OCI-LY1 (cell line): ENCODE measurements around the gene ABCA4.

ENCODE experiments used
- H2AFZ ChIP-seq: fragments of 200-600 bp; sonication (generic), shearing (Covaris generic); 2 replicates; pipeline ENCODE4 v1.6.0; 2014; ENCODE audit warnings: antibody characterized with exemption, mild to moderate bottlenecking, low read length
- H3F3A ChIP-seq: fragments of 200-600 bp; sonication (generic), shearing (Covaris generic); 2 replicates; pipeline ENCODE4 v1.6.0; 2014; ENCODE audit warnings: mild to moderate bottlenecking, antibody characterized with exemption, low read length, moderate library complexity; ENCODE audit not compliant: insufficient read depth
- H3K27ac ChIP-seq: fragments of 200-600 bp; sonication (generic); 2 replicates; pipeline ENCODE4 v1.5.1; 2014; ENCODE audit warnings: low read length, mixed run types, mild to moderate bottlenecking, low read depth; ENCODE audit not compliant: poor library complexity, severe bottlenecking
- H3K27me3 ChIP-seq: fragments of 200-600 bp; sonication (generic); 2 replicates; pipeline ENCODE4 v1.6.0; 2014; ENCODE audit warnings: antibody characterized with exemption, mild to moderate bottlenecking, low read length, moderate library complexity; ENCODE audit not compliant: insufficient read depth
- H3K36me3 ChIP-seq: fragments of 200-600 bp; sonication (generic); 2 replicates; pipeline ENCODE4 v1.6.1; 2014; ENCODE audit warnings: mild to moderate bottlenecking, antibody characterized with exemption, low read length, moderate library complexity, mixed read lengths; ENCODE audit not compliant: insufficient read depth
- H3K4me1 ChIP-seq: fragments of 200-600 bp; sonication (generic); 2 replicates; pipeline ENCODE4 v1.5.1; 2014; ENCODE audit warnings: mild to moderate bottlenecking, low read length, moderate library complexity; ENCODE audit not compliant: insufficient read depth, severe bottlenecking
- H3K4me2 ChIP-seq: fragments of 200-600 bp; sonication (generic), shearing (Covaris generic); 2 replicates; pipeline ENCODE4 v1.6.1; 2014; ENCODE audit warnings: low read length
- H3K4me3 ChIP-seq: fragments of 200-600 bp; sonication (generic); 2 replicates; pipeline ENCODE4 v1.5.1; 2014; ENCODE audit warnings: low read length, low read depth, mild to moderate bottlenecking, mixed read lengths; ENCODE audit not compliant: poor library complexity, severe bottlenecking
- H3K79me2 ChIP-seq: fragments of 200-600 bp; shearing (Covaris generic); 2 replicates; pipeline ENCODE4 v1.6.1; 2016; ENCODE audit warnings: mixed run types, low read length, mixed read lengths; ENCODE audit not compliant: insufficient read depth
- H3K9ac ChIP-seq: fragments of 200-600 bp; sonication (generic), shearing (Covaris generic); 2 replicates; pipeline ENCODE4 v1.6.1; 2014; ENCODE audit warnings: mild to moderate bottlenecking, low read length, mixed read lengths
- H3K9me2 ChIP-seq: fragments of 200-600 bp; sonication (generic), shearing (Covaris generic); 2 replicates; pipeline ENCODE4 v1.6.1; 2014; ENCODE audit warnings: low read depth, mild to moderate bottlenecking, low read length, mixed read lengths
- H3K9me3 ChIP-seq: fragments of 200-600 bp; shearing (Covaris generic); 2 replicates; pipeline ENCODE4 v1.6.1; 2014; ENCODE audit warnings: low read length, mixed read lengths
- H4K20me1 ChIP-seq: fragments of 200-600 bp; sonication (generic), shearing (Covaris generic); 2 replicates; pipeline ENCODE4 v1.6.0; 2016; ENCODE audit warnings: mild to moderate bottlenecking, low read length; ENCODE audit not compliant: insufficient read depth
- EZH2 ChIP-seq: fragments of 200-600 bp; sonication (generic), shearing (Covaris generic); IDR thresholded peaks from 2 replicates; pipeline ENCODE4 v1.8.0; 2017; ENCODE audit warnings: borderline replicate concordance, mixed run types, mild to moderate bottlenecking, antibody characterized with exemption, low read length, moderate library complexity, mixed read lengths
- TF ChIP-seq, protein P1 (sequence below): fragments of 200-600 bp; sonication (generic), shearing (Covaris generic); IDR thresholded peaks from 2 replicates; pipeline ENCODE4 v1.5.1; 2017; ENCODE audit warnings: mild to moderate bottlenecking, antibody characterized with exemption, low read length, moderate library complexity, mixed read lengths

Gene ABCA4

DNA sequence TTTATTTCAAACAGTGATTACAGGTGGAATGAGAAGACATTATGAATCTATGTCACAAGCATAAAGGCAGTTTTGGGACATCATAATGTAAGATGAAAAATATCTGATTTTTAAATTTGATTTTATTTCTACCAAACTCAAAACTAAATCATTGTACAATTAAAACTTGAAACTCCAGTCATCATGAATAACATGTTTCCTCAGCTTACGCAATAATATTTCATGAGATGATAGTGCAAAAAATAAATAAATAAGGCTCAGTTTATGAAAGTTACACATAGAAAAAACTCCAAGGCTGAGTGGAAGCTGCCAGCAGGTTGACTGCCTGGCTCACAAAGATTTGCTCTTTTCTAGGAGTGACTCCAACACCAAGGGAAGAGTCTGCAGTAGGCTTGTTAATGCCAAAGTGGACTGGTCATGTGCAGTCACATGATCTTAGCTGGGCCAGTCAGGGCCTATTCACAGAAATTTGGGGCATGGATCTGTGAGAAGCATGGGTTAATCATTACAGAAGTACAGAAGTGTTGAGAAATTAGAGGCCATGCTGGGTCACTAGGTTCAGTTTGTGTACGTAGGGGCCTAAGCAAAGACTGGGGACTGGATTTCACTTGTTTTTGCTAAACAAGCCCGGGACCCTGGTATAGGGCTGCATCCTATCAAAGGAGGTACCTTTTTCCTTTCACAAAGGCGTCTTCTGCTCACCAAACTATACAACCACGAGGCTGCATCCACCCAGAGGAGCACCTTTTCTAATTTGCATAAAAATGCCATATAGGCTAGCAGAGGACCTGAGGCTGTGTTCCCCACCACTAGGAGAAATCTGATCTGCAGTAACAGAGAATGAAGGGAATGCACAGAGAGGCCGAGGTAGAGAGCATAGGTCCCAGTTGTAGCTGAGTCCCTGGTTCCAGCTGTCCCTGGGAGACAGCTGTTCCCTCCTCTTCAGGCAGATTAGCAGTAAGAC is 4.9 kb upstream of the ABCA4 start:
- H3F3A ChIP-seq, result no peaks in the 10 kb centered on the region
- no peak overlapping the region for H3K27ac ChIP-seq
- no peaks in the 10 kb centered on the region for H3K79me2 ChIP-seq
- no peak overlapping the region for H2AFZ ChIP-seq
- no peaks in the 10 kb centered on the region for H3K36me3 ChIP-seq
- no peaks in the 10 kb centered on the region for H3K4me1 ChIP-seq
- no peaks in the 10 kb centered on the region for H3K27me3 ChIP-seq
- TF ChIP-seq EZH2, result no peak
- TF ChIP-seq, protein P1, sequence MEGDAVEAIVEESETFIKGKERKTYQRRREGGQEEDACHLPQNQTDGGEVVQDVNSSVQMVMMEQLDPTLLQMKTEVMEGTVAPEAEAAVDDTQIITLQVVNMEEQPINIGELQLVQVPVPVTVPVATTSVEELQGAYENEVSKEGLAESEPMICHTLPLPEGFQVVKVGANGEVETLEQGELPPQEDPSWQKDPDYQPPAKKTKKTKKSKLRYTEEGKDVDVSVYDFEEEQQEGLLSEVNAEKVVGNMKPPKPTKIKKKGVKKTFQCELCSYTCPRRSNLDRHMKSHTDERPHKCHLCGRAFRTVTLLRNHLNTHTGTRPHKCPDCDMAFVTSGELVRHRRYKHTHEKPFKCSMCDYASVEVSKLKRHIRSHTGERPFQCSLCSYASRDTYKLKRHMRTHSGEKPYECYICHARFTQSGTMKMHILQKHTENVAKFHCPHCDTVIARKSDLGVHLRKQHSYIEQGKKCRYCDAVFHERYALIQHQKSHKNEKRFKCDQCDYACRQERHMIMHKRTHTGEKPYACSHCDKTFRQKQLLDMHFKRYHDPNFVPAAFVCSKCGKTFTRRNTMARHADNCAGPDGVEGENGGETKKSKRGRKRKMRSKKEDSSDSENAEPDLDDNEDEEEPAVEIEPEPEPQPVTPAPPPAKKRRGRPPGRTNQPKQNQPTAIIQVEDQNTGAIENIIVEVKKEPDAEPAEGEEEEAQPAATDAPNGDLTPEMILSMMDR, result no peak
- no peaks in the 10 kb centered on the region for H4K20me1 ChIP-seq
- H3K9me3 ChIP-seq, result no peaks in the 10 kb centered on the region
- no peaks in the 10 kb centered on the region for H3K9me2 ChIP-seq
- H3K4me2 ChIP-seq, result no peak overlapping the region
- H3K9ac ChIP-seq, result no peak overlapping the region
- no peak overlapping the region for H3K4me3 ChIP-seq

DNA sequence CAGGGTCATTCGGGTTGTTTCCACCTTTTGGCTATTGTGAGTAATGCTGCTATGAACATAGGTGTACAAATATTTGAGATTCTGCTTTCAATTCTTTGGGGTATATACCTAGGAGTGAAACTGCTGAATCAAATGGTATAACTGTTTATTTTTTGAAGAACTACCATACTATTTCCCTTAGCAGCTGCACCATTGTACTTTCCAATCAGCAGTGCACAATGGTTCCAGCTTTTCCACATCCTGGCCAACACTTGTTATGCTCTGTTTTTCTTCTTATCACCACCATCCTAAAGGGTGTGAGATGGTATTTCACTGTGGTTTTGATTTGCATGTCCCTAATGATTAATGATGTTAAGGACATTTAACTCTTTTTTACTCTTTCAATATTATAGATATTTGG is 3.6 kb upstream of the ABCA4 start:
- TF ChIP-seq, protein P1, result no peak
- no peak for TF ChIP-seq EZH2
- H3K79me2 ChIP-seq, result no peaks in the 10 kb centered on the region

DNA sequence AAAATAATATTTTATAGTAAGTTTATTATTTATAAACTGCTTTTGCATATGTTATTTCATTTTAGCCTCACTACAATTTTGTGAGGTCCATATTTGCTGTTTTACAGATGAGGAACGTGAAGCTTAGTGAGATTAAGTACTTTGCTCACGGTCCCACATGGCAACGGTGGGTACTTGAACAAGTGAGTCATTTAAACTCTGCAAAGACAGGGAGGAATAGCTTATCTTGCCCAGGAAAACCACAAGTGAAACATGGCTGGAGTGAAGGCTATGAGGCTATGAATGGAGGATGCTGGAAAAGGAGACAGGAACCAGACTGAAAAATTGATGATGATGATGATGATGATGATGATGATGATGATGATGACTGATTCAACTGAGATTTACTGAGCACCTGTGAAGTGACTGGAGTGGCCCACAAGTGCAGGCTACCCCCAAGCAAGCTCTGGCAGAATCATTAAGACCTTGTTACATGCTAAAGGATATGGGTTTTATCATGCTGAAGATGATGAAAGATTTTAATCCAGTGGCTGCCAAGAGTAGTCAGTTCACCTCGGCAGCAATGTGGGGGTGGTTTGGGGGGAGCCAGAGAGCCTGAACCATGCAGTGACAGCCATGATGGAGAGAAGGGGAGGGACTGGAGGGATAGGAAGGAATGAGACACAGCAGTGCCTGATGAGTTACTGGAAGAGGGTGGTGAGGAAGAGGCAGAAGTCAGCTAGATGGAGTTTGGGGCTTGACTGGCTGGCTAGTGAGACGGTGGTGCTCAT is 1.4 kb upstream of the ABCA4 start:
- Histone ChIP-seq H3K4me2 (no peak overlapping the region), H3K9ac (no peak overlapping the region), H3K27me3 (no peaks in the 10 kb centered on the region), H3K79me2 (no peaks in the 10 kb centered on the region), H3K9me2 (no peaks in the 10 kb centered on the region), H3K27ac (no peak overlapping the region), H2AFZ (no peak overlapping the region), H4K20me1 (no peaks in the 10 kb centered on the region), H3K9me3 (no peaks in the 10 kb centered on the region), H3K4me3 (no peak overlapping the region), H3K36me3 (no peaks in the 10 kb centered on the region), H3F3A (no peaks in the 10 kb centered on the region), H3K4me1 (no peaks in the 10 kb centered on the region)
- TF ChIP-seq, protein P1, result no peak
- no peak for TF ChIP-seq EZH2

More for the DNA sequence above, 3.6 kb upstream of the ABCA4 start:
- Histone ChIP-seq H3K4me2 (no peak overlapping the region), H3K27ac (no peak overlapping the region), H3K36me3 (no peaks in the 10 kb centered on the region), H2AFZ (no peak overlapping the region), H3K27me3 (no peaks in the 10 kb centered on the region), H4K20me1 (no peaks in the 10 kb centered on the region), H3K9ac (no peak overlapping the region), H3F3A (no peaks in the 10 kb centered on the region), H3K9me3 (no peaks in the 10 kb centered on the region), H3K4me3 (no peak overlapping the region), H3K4me1 (no peaks in the 10 kb centered on the region), H3K9me2 (no peaks in the 10 kb centered on the region)
